GM12878 (cell line): ENCODE results near the gene WNT7A. TPM values are rescaled to one million over a fixed set of nuclear protein-coding genes. Genes with fewer than 3 reads are reported as not detected.

Source experiments
- ATAC-seq: fragments of 200-7000 bp; cut with Tn5 transposase; 3 replicates; pipeline ENCODE4 v1.9.1; 2020; ENCODE audit warnings: mild to moderate bottlenecking, moderate library complexity
- BruUV-seq: library from RNA; stranded (reverse); fragments of 400-500 nt; replicated peaks from 2 replicates; lab custom pipeline; 2021; lab: Mats Ljungman, UMichigan
- CTCF ChIA-PET: fragments of 300-600 bp; sonication (Branson Sonifier 250); formaldehyde crosslinking; extraction: SDS; loops from one replicate; lab custom pipeline; 2021; ENCODE audit warnings: inconsistent platforms; lab: Yijun Ruan, JAX
- POLR2A ChIA-PET: fragments of 350-600 bp; formaldehyde crosslinking; extraction: SDS; loops from one replicate; lab custom pipeline; 2021; ENCODE audit warnings: inconsistent platforms; lab: Charles Lee
- RAD21 ChIA-PET: fragments of 300-600 bp; sonication (Branson Sonifier 250); formaldehyde crosslinking; loops from one replicate; lab custom pipeline; 2023; ENCODE audit warnings: antibody characterized with exemption; ENCODE audit not compliant: unreplicated experiment; lab: Charles Lee
- SMC1A ChIA-PET: fragments of 300-600 bp; sonication (Branson Sonifier 250); formaldehyde crosslinking; loops from one replicate; lab custom pipeline; 2023; ENCODE audit not compliant: unreplicated experiment, uncharacterized antibody; lab: Charles Lee
- DNase-seq: peaks from one replicate; pipeline ENCODE4 v3.0.0-alpha.2; 2011; ENCODE audit warnings: low read depth, low spot score
- FAIRE-seq: peaks from 3 replicates; lab custom pipeline; 2011; peaks lifted over from hg19 to GRCh38; lab: Jason Lieb, UNC
- H2AFZ ChIP-seq: 2 replicates; pipeline ENCODE4 v1.6.0; 2011; ENCODE audit warnings: low read depth, low read length, control low read depth; ENCODE audit not compliant: control insufficient read depth
- H3K27ac ChIP-seq: 2 replicates; pipeline ENCODE4 v1.5.1; 2011; ENCODE audit warnings: control low read depth; ENCODE audit not compliant: control insufficient read depth, insufficient read depth
- H3K27me3 ChIP-seq, 2 experiments: replicated peaks in 1 of 2; 2 replicates each; pipeline versions ENCODE4 v1.6.0 to v1.6.1; 2011; ENCODE audit warnings: low read length in 1 of 2; ENCODE audit not compliant: control insufficient read depth in 2 of 2, insufficient read depth in 2 of 2
- H3K36me3 ChIP-seq, 2 experiments: 2 replicates each; pipeline ENCODE4 v1.5.1; 2011; ENCODE audit warnings: low read length in 1 of 2; ENCODE audit not compliant: control insufficient read depth in 2 of 2, insufficient read depth in 2 of 2
- H3K4me1 ChIP-seq: 2 replicates; pipeline ENCODE4 v1.6.1; 2011; ENCODE audit warnings: mild to moderate bottlenecking, low read length, moderate library complexity, mixed read lengths; ENCODE audit not compliant: control insufficient read depth, insufficient read depth
- H3K4me2 ChIP-seq: 2 replicates; pipeline ENCODE4 v1.6.0; 2011; ENCODE audit warnings: control low read depth; ENCODE audit not compliant: control insufficient read depth, insufficient read depth
- H3K4me3 ChIP-seq: fragments of 200-600 bp; sonication (generic); 2 replicates; pipeline ENCODE4 v1.5.1; 2016
- H3K79me2 ChIP-seq: 2 replicates; pipeline ENCODE4 v1.6.0; 2011; ENCODE audit warnings: low read length; ENCODE audit not compliant: control insufficient read depth, insufficient read depth
- H3K9ac ChIP-seq: 2 replicates; pipeline ENCODE4 v1.8.0; 2011; ENCODE audit warnings: low read length, control low read depth, mixed read lengths; ENCODE audit not compliant: control insufficient read depth, insufficient read depth
- H3K9me3 ChIP-seq: replicated peaks from 3 replicates; pipeline ENCODE4 v1.5.1; 2011; ENCODE audit warnings: mild to moderate bottlenecking, low read length; ENCODE audit not compliant: control insufficient read depth, insufficient read depth
- H4K20me1 ChIP-seq: 2 replicates; pipeline ENCODE4 v1.6.0; 2011; ENCODE audit not compliant: control insufficient read depth, insufficient read depth
- HDAC2 ChIP-seq: fragments of 200-600 bp; sonication (generic); IDR thresholded peaks from 2 replicates; pipeline ENCODE4 v1.6.1; 2017
- JUND ChIP-seq: IDR thresholded peaks from 2 replicates; pipeline ENCODE4 v1.6.1; 2012; ENCODE audit warnings: low read depth, mild to moderate bottlenecking, low read length, improper control_type of control experiment, moderate library complexity
- SMAD5 ChIP-seq: IDR thresholded peaks from 2 replicates; pipeline ENCODE4 v1.6.1; 2016; ENCODE audit warnings: antibody characterized with exemption, low read depth
- SP1 ChIP-seq: IDR thresholded peaks from one replicate; pipeline ENCODE4 v1.6.1; 2011; ENCODE audit warnings: low read depth, low read length
- ZSCAN29 ChIP-seq: fragments of 450-650 bp; IDR thresholded peaks from 2 replicates; pipeline ENCODE4 v1.6.1; 2017; ENCODE audit warnings: mild to moderate bottlenecking, moderate library complexity
- WGBS: methylation state at CpG from one replicate; pipeline ENCODE4 v1.1.6; 2016; ENCODE audit warnings: low lambda C conversion rate; ENCODE audit not compliant: insufficient replicate concordance, insufficient coverage; ENCODE audit errors: missing lambda C conversion rate; 5-methylcytosine and 5-hydroxymethylcytosine counted together
- in situ Hi-C: fragments of 300-500 bp; cut with MboI; formaldehyde crosslinking; loops from 9 replicates; pipeline ENCODE4 v1.14.3; 2018; ENCODE audit warnings: mixed read lengths
- intact Hi-C: fragments of 100-400 bp; cut with micrococcal nuclease; formaldehyde crosslinking; loops from one replicate; pipeline ENCODE4 v1.14.2; 2022; ENCODE audit not compliant: unreplicated experiment
- polyA plus RNA-seq, 11 experiments: library from polyadenylated mRNA; depleted of rRNA in 4 of 11; unstranded in 6 of 11; stranded (reverse) in 5 of 11; fragments of >200 nt; fragmentation: Nextera tagmentation in 4 of 11; fragmentation: Illumina TruSeq in 1 of 11; extraction: Ambion mirVana in 4 of 11; extraction: Trizol in 1 of 11; gene quantifications; 1 replicate in 1 of 11; 2 replicates in 10 of 11; pipeline versions ENCODE4 v1.2.1 to v1.2.3, GENCODE V29; 2011 to 2016; ENCODE audit warnings: inconsistent platforms in 2 of 11, missing spikeins in 2 of 11, low read depth in 1 of 11
- total RNA-seq, 4 experiments: library from RNA; depleted of rRNA in 3 of 4; stranded (reverse); fragments of >200 nt in 3 of 4; fragmentation: Illumina TruSeq in 1 of 4; extraction: Trizol in 1 of 4; gene quantifications; 2 replicates each; pipeline versions ENCODE4 v1.2.1 to v1.2.3, GENCODE V29; 2013 to 2021
- TF ChIP-seq, protein P1 (sequence below): fragments of 450-650 bp; IDR thresholded peaks from 2 replicates; pipeline ENCODE4 v1.6.1; 2018; ENCODE audit warnings: mild to moderate bottlenecking, low read depth, moderate library complexity; ENCODE audit not compliant: partially characterized antibody

The WNT7A gene
- total and polyA plus RNA-seq, 10 of the 15 experiments (the other 5 are each of a cell fraction or from before 2014, with no cell fraction given): 0.08 TPM; not detected in 9

DNA sequence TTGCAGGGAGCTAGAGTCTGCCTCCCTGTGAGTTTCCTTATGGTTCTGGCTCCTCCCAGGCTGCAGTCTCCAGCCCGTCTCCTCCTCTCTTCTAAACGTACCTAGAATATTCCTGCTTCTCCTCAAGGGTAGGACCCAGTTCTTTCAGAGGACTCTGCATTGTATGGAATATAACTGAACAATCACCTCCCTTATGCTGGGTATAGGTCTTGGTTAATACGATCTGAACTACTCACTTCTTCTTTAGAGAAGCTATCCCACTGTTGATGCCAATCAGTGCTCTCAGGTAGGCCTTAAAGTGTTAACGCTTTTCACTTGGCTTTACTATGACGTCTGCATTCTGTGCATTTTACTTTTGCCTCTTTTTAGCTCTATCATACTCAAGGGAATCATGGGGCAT, 98.5 kb downstream of the WNT7A start:
- H3K4me3 ChIP-seq: no peak overlapping the region
- no TSS peak for BruUV-seq
- ATAC-seq (no peak), DNase-seq (no peak), FAIRE-seq (no peak)
- H3K9ac ChIP-seq: no peak overlapping the region
- H3K9me3 ChIP-seq: no peaks in the 10 kb centered on the region
- ChIA-PET POLR2A (no interaction called here), CTCF (no interaction called here), RAD21 (no interaction called here), SMC1A (no interaction called here)
- H3K4me2 ChIP-seq: no peak overlapping the region
- in situ Hi-C loops (no loop called here), intact Hi-C loops (no loop called here)
- H4K20me1 ChIP-seq: no peaks in the 10 kb centered on the region
- no peaks in the 10 kb centered on the region for H3K36me3 ChIP-seq
- H2AFZ ChIP-seq: no peak overlapping the region
- peaks cover 0 to 6% of the 10 kb centered on the region in 2 experiments; a peak in 3 of 4 replicates for H3K27me3 ChIP-seq
- H3K4me1 ChIP-seq: no peaks in the 10 kb centered on the region
- TF ChIP-seq, protein P1, sequence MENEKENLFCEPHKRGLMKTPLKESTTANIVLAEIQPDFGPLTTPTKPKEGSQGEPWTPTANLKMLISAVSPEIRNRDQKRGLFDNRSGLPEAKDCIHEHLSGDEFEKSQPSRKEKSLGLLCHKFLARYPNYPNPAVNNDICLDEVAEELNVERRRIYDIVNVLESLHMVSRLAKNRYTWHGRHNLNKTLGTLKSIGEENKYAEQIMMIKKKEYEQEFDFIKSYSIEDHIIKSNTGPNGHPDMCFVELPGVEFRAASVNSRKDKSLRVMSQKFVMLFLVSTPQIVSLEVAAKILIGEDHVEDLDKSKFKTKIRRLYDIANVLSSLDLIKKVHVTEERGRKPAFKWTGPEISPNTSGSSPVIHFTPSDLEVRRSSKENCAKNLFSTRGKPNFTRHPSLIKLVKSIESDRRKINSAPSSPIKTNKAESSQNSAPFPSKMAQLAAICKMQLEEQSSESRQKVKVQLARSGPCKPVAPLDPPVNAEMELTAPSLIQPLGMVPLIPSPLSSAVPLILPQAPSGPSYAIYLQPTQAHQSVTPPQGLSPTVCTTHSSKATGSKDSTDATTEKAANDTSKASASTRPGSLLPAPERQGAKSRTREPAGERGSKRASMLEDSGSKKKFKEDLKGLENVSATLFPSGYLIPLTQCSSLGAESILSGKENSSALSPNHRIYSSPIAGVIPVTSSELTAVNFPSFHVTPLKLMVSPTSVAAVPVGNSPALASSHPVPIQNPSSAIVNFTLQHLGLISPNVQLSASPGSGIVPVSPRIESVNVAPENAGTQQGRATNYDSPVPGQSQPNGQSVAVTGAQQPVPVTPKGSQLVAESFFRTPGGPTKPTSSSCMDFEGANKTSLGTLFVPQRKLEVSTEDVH: no peak
- TF ChIP-seq SP1 (no peak), HDAC2 (no peak), JUND (no peak), SMAD5 (no peak), ZSCAN29 (no peak)
- 11% methylated on average over 5 of the region's 5 CpGs for WGBS
- H3K27ac ChIP-seq: no peak overlapping the region
- H3K79me2 ChIP-seq: no peaks in the 10 kb centered on the region
